ENCODE data around the gene CNPY3. TPM values are rescaled to one million over a fixed set of nuclear protein-coding genes. Genes with fewer than 3 reads are reported as not detected.

Gene CNPY3
- total and polyA plus RNA-seq, 8 donors: 59.2 to 74.1 (median 66.2) TPM

- no peaks in the 10 kb centered on the region for H3K27me3 ChIP-seq
- no peak for ATAC-seq
- no peak for TF ChIP-seq CTCF (IDR thresholded peaks at IDR 0.05)
- no peaks in the 10 kb centered on the region for H3K9me3 ChIP-seq
- H3K36me3 ChIP-seq: peaks cover 0 to 39% of the 10 kb centered on the region in 2 donors
- H3K4me3 ChIP-seq: peak overlapping the region in 1 of 2 donors; percentile 80
- peak overlapping the region in 1 of 2 donors; percentile 98 for H3K27ac ChIP-seq
- no peak for DNase-seq
- intact Hi-C loops (cut with DNase I): no loop called here
- H3K4me1 ChIP-seq: peaks cover 21 to 76% of the 10 kb centered on the region in 2 donors
Measured at GRCh38 chr6:42932412-42932811, 3.1 kb downstream of the CNPY3 start.

- Histone ChIP-seq H3K9me3 (no peaks in the 10 kb centered on the region), H3K4me1 (peaks cover 21 to 68% of the 10 kb centered on the region in 2 donors), H3K36me3 (peaks cover 0 to 47% of the 10 kb centered on the region in 2 donors), H3K27me3 (no peaks in the 10 kb centered on the region), H3K27ac (peak overlapping the region in 1 of 2 donors; percentile 98), H3K4me3 (peak overlapping the region in 1 of 2 donors; percentile 80)
- no peak for TF ChIP-seq CTCF (IDR thresholded peaks at IDR 0.05)
- intact Hi-C loops (cut with DNase I): no loop called here
- DNase-seq: no peak
- no peak for ATAC-seq
Measured at GRCh38 chr6:42933205-42933604, 3.9 kb downstream of the CNPY3 start.

- H3K4me3 ChIP-seq: no peak overlapping the region
- peaks cover 0 to 68% of the 10 kb centered on the region in 2 donors for H3K36me3 ChIP-seq
- peak in 1 of 4 donors; percentile 9 for DNase-seq
- H3K27ac ChIP-seq: peak overlapping the region in 1 of 2 donors; percentile 13
- H3K27me3 ChIP-seq: no peaks in the 10 kb centered on the region
- no peak for ATAC-seq
- H3K9me3 ChIP-seq: no peaks in the 10 kb centered on the region
- peaks cover 14 to 56% of the 10 kb centered on the region in 2 donors for H3K4me1 ChIP-seq
- TF ChIP-seq CTCF (IDR thresholded peaks at IDR 0.05): no peak
- intact Hi-C loops (cut with DNase I): no loop called here
Measured at GRCh38 chr6:42935322-42935721, 6.0 kb downstream of the CNPY3 start.

- H3K9me3 ChIP-seq: no peaks in the 10 kb centered on the region
- H3K4me1 ChIP-seq: peaks cover 5 to 45% of the 10 kb centered on the region in 2 donors
- no peak for ATAC-seq
- intact Hi-C loops (cut with DNase I): no loop called here
- H3K36me3 ChIP-seq: peaks cover 0 to 78% of the 10 kb centered on the region in 2 donors
- no peak for TF ChIP-seq CTCF (IDR thresholded peaks at IDR 0.05)
- H3K4me3 ChIP-seq: no peak overlapping the region
- peak in 1 of 4 donors; percentile 24 for DNase-seq
- no peaks in the 10 kb centered on the region for H3K27me3 ChIP-seq
- H3K27ac ChIP-seq: no peak overlapping the region
Measured at GRCh38 chr6:42936398-42936797, 7.1 kb downstream of the CNPY3 start.

GRCh38 chr6:42937548-42938427 is 8.5 kb downstream of the CNPY3 start:
- no peak overlapping the region for H3K4me3 ChIP-seq
- no peaks in the 10 kb centered on the region for H3K9me3 ChIP-seq
- intact Hi-C loops (cut with DNase I): no loop called here
- ATAC-seq (no peak), DNase-seq (peak in 1 of 4 donors; percentile 41)
- H3K4me1 ChIP-seq: peaks cover 0 to 31% of the 10 kb centered on the region in 2 donors
- H3K27ac ChIP-seq: no peak overlapping the region
- no peaks in the 10 kb centered on the region for H3K27me3 ChIP-seq
- no peak for TF ChIP-seq CTCF (IDR thresholded peaks at IDR 0.05)
- H3K36me3 ChIP-seq: peaks cover 0 to 89% of the 10 kb centered on the region in 2 donors

Measured in left lung (tissue), 10 donors.